B cell (primary cell): ENCODE data around the gene UNCX.
"Not testable (repeated sequence)": the region's sequence is repeated elsewhere in the genome, so short reads cannot be mapped to it uniquely, and the experiment has no call there.

Experiments used
- CTCF ChIP-seq: fragments of 200-600 bp; IDR thresholded peaks from one replicate; pipeline ENCODE4 v1.8.0; 2022; ENCODE audit warnings: antibody characterized with exemption, mild to moderate bottlenecking
- EZH2 ChIP-seq: IDR thresholded peaks from 2 replicates; pipeline ENCODE4 v1.6.1; 2012; ENCODE audit warnings: borderline replicate concordance, low read depth, mild to moderate bottlenecking, moderate library complexity, low read length; ENCODE audit not compliant: insufficient read depth, poor library complexity, severe bottlenecking

- not testable (repeated sequence) for TF ChIP-seq CTCF, EZH2
Observed at GRCh38 chr7:1196441-1196840, 36.2 kb upstream of the UNCX start.
